Activated T-cell treated with anti-CD3 and anti-CD28 coated beads, Interleukin-2, amount 50 U/mL, for 1 hour (primary cell): ENCODE measurements around the gene GOT1.

Experiments
- DNase-seq: peaks from one replicate; pipeline ENCODE4 v3.0.0-alpha.2; 2020

GOT1 gene

GRCh38 chr10:99430451-99431189 lies at the start of gene GOT1:
Gene GOT1, minus strand, starts transcription at chr10:99430624. Its CDS starts 59 bp downstream, at chr10:99430565.
- DNase-seq, result peak; percentile 85

- DNase-seq, result no peak
Measured at GRCh38 chr10:99470327-99470726, 39.9 kb upstream of the GOT1 start.

DNA sequence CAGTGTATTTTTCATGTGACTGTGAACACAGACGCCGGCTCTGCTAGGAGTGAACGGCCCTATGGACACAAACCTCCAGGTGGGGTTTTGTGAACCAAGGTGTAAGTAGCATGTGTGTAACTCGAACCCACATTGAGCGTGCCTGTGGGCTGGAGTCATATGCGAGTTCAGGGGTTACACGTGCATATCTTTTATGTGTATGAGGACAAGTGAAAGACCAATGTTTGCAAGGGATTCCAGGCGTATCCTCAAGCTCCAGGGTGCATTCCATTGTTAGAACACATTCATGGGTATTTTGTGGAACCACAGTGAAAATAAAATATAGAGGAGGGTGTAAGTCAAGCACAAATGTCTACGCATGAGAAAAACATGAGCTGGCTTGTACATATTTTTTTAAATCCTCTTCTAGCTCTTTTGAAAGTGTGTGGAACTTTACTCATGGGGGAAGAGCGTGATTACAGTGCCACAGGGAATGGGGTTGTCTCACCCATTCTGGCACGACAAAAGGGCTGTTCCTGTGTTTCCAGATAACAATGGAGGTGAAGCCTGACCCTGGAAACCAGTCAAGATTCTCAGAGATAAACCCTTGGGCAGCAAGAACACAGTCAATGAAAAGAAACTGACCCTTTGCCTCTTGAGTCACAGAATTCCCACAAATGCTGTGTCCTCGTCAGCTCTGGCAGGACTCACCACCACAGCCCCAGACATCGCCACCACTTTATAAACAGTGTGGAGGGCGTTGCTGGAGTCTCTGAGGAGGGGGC lies 37.0 kb upstream of the GOT1 start:
- DNase-seq, result no peak

DNA sequence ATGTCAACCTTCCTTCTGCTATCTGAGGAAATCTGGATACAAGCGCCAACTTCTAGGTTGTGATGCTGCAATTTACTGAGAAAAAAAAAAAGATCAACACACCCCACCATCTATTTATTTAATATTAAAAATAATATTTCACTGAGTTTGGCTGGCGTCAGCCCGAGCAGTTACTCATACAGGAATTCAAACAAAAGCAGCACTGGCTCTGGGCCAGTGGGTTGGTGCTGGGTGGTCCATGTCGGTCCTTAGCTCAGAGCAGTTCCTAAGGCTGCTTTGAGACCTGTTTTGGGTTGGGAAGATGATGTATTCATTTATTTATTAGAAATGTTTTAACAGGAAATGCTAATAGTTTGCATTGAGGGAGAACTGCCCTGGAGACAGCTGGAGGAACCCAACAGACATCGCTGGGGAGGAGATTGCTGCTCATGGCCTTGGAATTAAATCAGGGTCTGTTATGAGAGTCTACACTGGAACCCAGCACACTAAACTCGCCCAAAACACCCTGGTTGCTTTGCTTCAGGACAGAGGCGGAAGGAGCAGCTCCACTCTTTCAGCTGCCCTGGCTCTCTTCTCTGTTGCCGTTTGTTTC lies 36.3 kb upstream of the GOT1 start:
- no peak for DNase-seq

DNA sequence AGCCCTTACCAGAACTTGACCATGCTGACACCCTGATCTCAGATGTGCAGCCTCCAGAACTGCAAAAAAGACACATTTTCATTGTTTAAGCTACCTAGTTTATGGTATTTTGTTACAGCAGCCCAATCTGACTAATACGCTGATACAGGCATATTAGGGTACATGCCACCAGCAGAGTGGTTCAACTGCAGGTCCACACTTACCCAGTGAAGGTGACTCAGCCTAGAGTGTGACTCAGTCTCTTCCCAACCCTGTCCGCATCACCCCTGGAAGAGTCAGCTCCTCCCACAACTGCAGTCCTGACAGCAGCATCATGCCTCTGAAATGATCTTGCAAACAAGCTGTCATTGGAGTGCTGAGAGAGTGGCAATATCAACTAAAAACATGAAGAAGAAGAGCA lies 30.8 kb upstream of the GOT1 start:
- no peak for DNase-seq

GRCh38 chr10:99460070-99460469 lies 29.6 kb upstream of the GOT1 start:
- no peak for DNase-seq

DNA sequence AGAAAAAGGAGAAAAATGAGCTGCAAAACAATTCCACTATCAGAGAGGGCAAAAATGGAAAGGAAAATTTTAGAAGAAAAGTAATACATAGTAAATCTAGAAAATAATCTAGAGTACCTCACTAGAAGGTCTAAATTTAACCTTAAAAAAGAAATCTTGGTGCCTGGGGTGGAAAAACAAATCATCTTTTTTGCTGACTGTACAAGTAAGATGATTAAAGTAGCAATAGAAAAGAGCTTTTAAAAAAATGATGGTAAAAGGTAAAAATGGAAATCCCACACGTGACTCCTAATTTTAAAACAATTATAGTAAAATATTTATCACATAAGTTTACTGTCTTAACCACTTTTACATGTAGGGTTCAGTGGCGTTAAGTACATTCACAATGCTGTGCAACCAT lies 28.8 kb upstream of the GOT1 start:
- no peak for DNase-seq

DNA sequence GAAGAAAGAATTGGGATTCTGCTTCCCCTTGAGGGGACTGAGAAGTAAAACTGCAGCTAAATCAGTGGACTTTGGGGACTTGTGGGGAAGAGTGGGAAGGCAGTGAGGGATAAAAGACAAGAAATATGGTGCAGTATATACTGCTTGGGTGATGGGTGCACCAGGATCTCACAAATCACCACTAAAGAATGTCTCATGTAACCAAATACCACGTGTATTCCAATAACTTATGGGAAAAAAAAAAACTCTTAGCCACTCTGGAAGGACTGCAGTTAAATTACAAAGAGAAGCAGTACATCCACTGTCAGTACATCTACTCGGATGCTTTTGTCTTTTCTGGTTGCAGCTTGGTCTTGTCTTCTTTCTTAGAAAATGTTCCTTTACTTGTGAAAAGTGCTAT lies 27.4 kb upstream of the GOT1 start:
- no peak for DNase-seq

DNA sequence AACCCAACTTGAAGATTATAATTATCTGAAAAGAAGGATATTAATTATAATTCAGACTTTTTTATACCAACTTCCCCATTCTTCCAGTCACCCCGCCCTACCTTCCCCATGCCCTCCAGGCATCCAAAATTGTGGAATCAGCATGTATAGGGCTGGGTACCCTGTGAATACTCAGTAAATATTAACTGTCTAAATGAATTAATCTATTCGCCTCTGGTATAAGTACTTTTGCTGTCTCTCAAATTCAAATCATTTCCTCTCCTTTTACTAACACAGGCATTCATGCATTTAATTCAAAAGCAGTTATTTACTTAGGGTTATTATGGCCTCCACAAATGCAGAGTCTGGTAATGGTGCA lies 26.5 kb upstream of the GOT1 start:
- no peak for DNase-seq

DNA sequence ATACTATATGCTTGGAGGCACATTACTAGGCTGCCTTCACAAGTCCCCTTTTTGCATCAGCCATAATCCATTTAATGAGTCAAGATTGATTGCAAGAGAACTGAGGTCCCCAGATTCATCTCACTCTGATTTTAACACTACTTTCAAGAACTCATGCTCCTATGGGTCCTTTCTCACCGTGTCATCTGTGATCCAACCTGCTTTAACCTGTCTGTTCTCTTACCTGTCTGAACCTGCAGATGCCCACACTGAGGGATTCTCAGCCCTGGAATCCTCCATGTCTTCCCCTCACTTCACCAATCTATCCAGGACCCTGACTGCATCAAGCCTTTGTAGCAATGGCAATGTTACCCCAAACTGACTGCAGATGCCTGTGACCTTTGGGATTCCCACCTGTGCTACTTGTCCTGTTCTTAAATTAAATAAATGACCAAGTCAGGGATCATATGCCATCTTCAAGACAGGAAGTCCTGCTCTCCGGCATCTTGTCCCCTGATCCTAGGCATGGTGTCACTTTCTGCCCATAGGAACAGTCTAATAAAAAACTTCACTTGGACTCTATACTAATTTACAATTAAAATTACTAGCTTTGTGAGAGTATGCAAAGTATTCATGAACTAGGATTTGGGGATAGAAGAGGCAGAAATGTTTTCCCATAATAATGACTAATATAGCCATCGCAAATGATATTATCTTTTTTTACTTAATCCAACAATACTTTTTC lies 25.9 kb upstream of the GOT1 start:
- no peak for DNase-seq

- DNase-seq, result no peak
Measured at GRCh38 chr10:99451981-99452380, 21.6 kb upstream of the GOT1 start.

- DNase-seq, result no peak
Measured at GRCh38 chr10:99451499-99451788, 21.0 kb upstream of the GOT1 start.

- DNase-seq, result no peak
Measured at GRCh38 chr10:99450624-99451498, 20.4 kb upstream of the GOT1 start.

DNA sequence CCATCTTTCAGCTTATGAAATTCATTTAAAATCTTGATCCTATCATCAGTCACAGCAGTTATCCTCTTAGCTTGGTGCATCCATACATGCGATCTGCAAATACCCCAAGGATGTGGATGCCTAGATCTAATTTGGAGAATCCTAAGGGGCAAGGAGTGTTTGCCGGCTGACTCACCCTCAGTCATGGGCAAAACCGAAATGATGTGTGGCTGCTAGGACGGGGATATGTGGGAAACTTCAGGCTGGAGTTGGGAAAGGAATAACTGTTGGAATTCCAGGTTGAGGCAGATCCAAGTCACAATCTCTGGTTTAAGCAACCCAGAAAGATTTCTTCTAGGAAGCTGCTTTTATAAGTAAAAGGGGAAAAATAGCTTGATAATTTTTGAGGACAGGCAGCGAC lies 19.7 kb upstream of the GOT1 start:
- DNase-seq, result no peak

DNA sequence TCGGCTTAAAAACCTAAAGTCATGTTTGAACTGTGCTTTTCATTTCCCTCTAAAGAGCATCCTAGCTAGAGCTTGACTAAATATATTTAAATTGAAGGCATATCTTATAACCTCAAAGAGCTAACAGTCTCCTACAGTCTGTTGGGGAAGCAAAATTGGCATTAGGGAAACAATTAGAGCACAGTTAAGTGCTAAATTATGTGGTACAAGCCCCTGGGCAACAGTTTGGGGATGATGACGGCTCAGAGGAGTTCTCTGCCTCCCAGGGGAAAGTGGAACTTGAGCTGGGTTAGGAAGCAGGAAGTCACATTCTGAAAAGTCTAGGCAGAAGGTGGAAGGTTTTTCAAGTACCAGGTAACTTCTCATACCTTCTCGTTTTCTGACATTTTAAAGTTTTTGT lies 18.6 kb upstream of the GOT1 start:
- no peak for DNase-seq

DNA sequence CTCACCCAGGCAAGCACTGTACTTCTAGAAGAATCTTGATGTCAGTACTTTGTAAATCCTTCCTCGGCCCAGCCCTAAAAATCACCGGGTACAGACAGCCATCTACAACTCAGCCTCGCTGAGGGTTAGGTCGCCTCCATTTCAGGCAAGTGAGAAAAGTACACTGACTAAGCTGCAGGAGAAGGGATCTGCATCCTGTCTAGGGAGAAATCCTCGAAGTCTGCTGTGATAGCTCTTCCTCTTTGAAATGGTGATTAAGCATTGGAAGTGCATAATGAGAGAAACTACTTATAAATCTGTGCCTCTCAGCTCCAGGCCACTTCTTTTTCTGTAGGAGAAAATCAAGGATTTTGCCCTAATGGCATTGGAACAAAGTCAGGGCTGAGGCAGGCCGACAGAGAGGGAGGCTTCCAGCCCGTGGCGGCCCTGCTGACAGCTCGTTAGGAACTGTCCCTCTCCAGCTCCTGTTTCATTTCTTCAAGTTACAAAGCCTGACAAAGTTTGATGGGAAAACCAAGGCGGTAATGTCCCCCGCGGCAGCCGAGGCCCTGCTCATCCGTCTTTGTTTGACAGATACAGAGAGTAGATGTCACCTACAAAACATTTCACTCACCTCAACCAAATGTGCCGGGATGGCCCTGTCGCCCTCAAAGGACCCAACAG lies 14.1 kb upstream of the GOT1 start:
- no peak for DNase-seq

DNA sequence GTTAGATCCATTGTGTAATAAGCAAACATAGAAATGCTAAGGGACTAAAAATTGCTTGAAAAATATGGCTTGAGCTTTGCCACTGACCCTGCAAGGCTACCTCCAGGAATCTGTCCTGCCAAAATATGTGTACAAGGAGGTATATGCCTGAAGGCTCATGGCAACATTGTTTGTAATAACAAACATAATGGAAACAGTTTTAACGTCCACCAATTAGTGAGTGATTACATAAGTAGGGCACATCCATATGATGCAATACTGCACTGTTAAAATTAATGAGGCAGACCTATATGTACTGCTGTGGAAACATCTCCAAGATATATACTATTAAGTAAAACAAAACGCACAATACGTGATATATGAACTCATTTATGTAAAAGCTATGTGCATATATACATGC lies 13.1 kb upstream of the GOT1 start:
- DNase-seq, result no peak

- no peak for DNase-seq
Measured at GRCh38 chr10:99442394-99442793, 12.0 kb upstream of the GOT1 start.

DNA sequence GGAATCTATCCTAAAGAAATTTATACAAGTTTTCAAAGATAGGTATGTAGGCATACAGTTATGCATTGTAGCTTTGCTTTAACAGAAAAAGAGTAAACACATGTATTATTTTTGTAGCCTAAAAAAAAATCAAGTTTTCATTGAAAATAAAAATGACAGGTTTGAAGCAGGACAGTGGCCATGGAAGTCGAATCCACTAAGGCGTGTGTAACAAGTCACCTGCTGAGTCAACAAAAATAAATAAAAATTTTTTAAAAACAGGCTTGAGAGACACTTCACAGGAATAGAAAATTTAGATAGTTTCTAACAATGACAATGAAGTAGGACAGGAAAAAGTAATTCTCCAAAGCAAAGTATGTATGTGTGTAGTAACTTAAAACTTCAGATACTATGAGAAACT lies 8.5 kb upstream of the GOT1 start:
- no peak for DNase-seq

DNA sequence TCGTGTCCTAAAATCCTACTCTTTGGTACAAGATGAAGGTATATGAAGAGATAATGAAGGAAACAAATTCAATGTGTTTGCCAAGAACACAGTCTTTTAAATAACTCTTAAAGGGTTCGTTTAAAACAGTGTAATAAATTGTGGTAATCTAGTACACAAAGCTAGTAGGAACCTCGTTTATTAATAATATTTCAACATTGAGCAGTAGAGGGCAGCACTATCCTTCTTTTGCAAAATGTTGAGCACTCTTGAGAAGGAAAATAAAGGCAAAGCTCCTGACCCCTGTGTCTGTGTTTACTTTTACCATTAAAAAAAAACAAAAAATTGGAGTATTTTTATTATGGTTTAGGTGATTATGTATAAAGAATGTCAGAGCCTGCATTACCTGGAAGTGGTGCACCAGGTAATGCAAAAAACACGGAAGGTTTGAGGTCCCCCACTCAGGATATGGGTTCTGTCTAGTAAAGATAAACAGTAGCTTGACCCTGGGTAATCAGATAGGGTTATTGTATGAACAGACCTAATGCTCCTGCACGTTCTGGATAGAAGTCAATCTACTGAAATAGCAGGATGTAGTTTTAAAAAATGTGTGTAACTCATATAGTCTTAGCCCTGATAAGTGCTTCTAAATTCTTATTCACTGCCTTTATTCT lies 5.7 kb upstream of the GOT1 start:
- DNase-seq, result no peak

DNA sequence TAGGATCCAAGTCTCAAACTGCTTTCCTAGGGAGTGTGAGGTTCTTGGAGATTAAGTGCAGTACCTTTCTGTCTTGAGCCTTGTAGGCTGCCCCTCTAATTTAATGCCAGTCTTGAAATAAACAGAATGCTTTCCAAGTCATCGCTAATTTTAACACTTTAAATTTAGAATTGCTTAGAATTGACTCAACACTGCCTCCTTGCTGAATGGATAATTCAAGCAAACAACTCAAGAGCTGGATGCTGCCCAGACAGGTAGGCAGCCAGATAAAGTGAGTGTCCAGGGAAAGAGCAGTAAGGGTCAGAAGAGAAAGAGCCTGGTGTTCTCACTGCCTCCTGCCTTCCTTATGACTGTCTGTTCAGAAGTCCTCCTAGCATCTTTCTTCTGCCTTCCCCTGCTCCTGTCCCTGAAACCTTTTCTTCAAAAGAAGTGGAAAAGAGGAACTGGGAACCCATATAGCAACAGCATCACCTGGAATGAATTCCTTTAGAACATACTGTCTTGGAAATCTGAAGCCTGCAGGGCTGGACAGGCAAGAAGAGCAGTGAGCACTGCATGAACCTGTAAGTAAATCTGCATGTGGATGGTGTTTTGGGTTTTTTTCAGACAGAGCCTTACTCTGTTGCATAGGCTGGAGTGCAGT lies 3.1 kb upstream of the GOT1 start:
- DNase-seq, result no peak
